ENCODE results near the gene BRMS1. TPM values are rescaled to one million over a fixed set of nuclear protein-coding genes. Genes with fewer than 3 reads are reported as not detected.

Gene BRMS1
- total RNA-seq, 2 experiments from 2014 or later = 35.7 to 35.9 TPM

DNA sequence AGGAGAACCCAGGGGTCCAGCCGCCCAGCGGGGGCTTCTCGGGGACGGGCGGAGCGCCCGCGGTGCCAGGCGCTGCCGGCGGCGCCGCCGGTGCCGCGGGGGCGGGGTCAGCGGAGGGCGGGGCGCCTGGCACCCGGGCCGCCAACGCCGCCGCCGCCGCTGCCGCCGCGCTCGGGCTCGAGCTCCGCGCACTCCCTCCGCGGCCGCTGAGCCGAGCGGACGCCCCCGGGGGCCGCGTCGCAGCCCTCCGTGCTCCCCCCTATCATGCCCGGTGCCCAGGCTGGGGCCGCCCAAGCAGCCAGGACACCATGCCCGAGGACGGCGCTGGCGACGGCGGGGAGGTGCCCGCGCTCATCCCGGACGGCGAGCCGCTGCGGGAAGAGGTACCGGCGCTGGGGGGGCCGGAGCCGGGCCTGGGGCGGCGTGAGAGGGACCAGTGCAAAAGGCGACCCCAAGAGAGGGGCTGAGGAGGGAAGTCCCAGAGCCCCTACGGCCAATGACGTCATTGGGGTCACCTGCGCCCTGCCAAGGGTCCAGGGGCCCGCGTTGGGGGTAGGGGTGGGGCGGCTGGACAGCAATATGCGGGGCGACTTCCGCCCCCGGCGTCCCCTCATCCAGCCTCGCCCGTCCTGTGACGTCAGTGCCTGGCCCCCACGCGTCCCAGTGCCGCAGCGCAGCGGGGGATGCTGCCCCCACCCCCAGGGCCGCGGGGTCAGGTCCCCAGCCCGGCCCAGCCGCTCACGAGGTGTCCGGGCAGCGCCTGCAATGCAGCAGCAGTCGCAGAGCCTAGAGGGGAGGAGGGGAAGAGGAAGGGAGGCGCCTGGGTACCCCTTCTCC, 53.0 kb downstream of the BRMS1 start, which contains the start of gene TMEM151A:
TMEM151A (plus strand) TSS at position 189 of the 837 bp plus-strand sequence; CDS start at position 309, 120 bp downstream.
- CTCF ChIA-PET = interaction anchor here (1.0 to 2.1 kb wide), 4 partner anchors 10 to 126 kb away, joined by 3 to 13 read pairs (median 8); no protein-coding TSS in a partner anchor
- intact Hi-C loops (cut with micrococcal nuclease) = no loop called here
- no peaks in the 10 kb centered on the region for H3K9me3 Mint-ChIP-seq
- TF ChIP-seq, protein P1, sequence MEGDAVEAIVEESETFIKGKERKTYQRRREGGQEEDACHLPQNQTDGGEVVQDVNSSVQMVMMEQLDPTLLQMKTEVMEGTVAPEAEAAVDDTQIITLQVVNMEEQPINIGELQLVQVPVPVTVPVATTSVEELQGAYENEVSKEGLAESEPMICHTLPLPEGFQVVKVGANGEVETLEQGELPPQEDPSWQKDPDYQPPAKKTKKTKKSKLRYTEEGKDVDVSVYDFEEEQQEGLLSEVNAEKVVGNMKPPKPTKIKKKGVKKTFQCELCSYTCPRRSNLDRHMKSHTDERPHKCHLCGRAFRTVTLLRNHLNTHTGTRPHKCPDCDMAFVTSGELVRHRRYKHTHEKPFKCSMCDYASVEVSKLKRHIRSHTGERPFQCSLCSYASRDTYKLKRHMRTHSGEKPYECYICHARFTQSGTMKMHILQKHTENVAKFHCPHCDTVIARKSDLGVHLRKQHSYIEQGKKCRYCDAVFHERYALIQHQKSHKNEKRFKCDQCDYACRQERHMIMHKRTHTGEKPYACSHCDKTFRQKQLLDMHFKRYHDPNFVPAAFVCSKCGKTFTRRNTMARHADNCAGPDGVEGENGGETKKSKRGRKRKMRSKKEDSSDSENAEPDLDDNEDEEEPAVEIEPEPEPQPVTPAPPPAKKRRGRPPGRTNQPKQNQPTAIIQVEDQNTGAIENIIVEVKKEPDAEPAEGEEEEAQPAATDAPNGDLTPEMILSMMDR (IDR thresholded peaks at IDR 0.05) = no peak
- H3K27me3 Mint-ChIP-seq = peaks cover 17% of the 10 kb centered on the region
- POLR2A ChIA-PET = interaction anchor here (0.8 to 1.5 kb wide), 2 partner anchors 9 kb away, joined by 3 to 5 read pairs; no protein-coding TSS in a partner anchor
- H3K27ac Mint-ChIP-seq = no peak within 1 kb of the TSS
- ATAC-seq (no peak), DNase-seq (no peak)
- H3K36me3 Mint-ChIP-seq (ENCODE audit: low read depth) = peaks cover 3% of the 10 kb centered on the region
- peaks cover 28% of the 10 kb centered on the region for H3K4me1 Mint-ChIP-seq (ENCODE audit: low read depth)
- H3K4me3 Mint-ChIP-seq = peak within 1 kb of the TSS; percentile 85

DNA sequence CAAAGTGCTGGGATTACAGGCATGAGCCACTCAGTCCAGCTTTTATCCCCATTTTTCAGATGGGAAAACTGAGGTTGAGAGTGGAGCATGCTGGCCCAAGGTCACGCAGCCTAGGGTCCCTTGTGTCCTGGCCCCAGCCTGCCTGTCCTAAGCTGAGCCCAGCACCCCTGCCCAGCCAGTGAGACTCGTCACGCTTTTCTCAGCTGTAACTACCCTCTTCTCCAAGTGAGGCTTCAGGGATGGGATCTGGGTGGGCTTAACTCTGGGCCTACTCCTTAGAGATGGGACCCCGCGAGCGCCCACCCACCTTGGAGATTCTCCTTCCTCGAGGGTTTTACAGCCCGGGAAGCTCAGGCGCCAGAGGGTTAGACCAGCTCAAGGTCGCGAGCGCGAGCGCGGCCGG, 53.6 kb downstream of the BRMS1 start:
- H3K27ac Mint-ChIP-seq = no peak overlapping the region
- TF ChIP-seq, protein P1 (IDR thresholded peaks at IDR 0.05) = no peak
- ChIA-PET POLR2A (interaction anchor here (0.6 to 1.5 kb wide), 3 partner anchors 9 to 511 kb away, joined by 3 to 5 read pairs (median 5); partner anchors contain the start of gene AP5B1), CTCF (interaction anchor here (1.0 to 2.1 kb wide), 5 partner anchors 9 to 127 kb away, joined by 3 to 13 read pairs (median 6); no protein-coding TSS in a partner anchor)
- no peak for DNase-seq
- peaks cover 3% of the 10 kb centered on the region for H3K36me3 Mint-ChIP-seq (ENCODE audit: low read depth)
- no peaks in the 10 kb centered on the region for H3K9me3 Mint-ChIP-seq
- no peak for ATAC-seq
- intact Hi-C loops (cut with micrococcal nuclease) = no loop called here
- H3K4me3 Mint-ChIP-seq = no peak overlapping the region
- peaks cover 17% of the 10 kb centered on the region for H3K27me3 Mint-ChIP-seq
- peaks cover 31% of the 10 kb centered on the region for H3K4me1 Mint-ChIP-seq (ENCODE audit: low read depth)

DNA sequence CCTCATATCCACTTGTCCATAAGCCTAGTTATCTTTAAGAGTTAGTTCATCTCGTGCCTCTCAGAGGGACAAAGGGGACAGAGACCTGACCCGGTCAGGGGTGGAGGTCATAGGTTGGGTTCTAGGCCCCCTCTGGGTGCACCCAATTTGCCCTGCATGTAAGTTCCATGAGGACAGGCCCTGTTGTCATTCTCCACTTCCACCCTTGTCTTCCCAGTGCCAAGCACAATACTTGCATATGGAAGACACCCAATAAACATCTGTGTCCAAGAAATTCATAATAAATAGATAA, 54.6 kb downstream of the BRMS1 start:
- Mint-ChIP-seq H3K36me3 (ENCODE audit: low read depth) (peaks cover 3% of the 10 kb centered on the region), H3K4me1 (ENCODE audit: low read depth) (peaks cover 31% of the 10 kb centered on the region), H3K27me3 (peaks cover 17% of the 10 kb centered on the region), H3K9me3 (no peaks in the 10 kb centered on the region), H3K27ac (no peak overlapping the region), H3K4me3 (peak overlapping the region; percentile 85)
- DNase-seq (no peak), ATAC-seq (no peak)
- intact Hi-C loops (cut with micrococcal nuclease) = no loop called here
- ChIA-PET POLR2A (interaction anchor here (1.5 to 1.9 kb wide), 3 partner anchors 8 to 28 kb away, joined by 5 to 7 read pairs (median 6); partner anchors contain the start of gene RAB1B), CTCF (interaction anchor here (1.2 to 2.1 kb wide), 7 partner anchors 8 to 131 kb away, joined by 3 to 13 read pairs (median 6); no protein-coding TSS in a partner anchor)
- TF ChIP-seq, protein P1 (IDR thresholded peaks at IDR 0.05) = no peak

DNA sequence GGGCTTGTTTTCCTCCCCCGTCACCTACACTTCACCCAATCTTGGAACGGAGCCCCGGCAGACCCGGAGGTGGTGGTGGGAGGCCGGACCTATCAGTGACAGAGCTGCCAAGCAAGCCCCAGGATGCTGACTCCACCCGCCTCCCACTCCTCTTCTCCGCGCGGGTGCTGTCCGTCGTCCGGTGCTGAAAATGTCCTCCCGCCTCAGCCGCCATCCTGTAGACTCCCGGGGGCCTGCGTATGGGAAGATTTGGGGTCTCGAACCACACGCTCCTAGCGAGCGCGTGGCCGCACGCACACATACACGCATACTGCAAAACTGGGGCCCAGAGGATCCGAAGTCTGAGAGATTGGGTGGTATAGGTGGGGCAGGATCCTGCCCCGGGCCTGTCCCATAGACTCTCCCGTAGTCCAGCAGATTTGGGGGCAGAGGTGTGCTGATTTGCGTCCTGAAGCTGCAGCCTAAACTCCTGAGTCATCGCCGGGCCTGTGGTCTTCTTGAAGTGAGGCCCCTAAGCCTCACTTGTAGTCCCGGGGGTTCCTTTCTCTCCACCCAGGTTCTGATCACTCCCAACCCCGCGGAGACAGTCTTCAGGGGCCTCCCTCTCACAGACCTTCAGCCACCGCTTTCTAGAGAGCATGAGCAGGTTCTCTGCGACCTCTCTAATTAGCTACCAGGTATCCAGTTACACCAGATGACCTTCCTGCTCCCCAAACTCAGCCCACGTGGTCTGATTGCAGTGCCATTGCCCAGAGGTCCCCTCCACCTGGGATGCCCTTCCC, 55.2 kb downstream of the BRMS1 start:
- peak overlapping the region; percentile 85 for H3K4me3 Mint-ChIP-seq
- peaks cover 31% of the 10 kb centered on the region for H3K4me1 Mint-ChIP-seq (ENCODE audit: low read depth)
- TF ChIP-seq, protein P1 (IDR thresholded peaks at IDR 0.05) = no peak
- POLR2A ChIA-PET = interaction anchor here (0.6 to 1.9 kb wide), 7 partner anchors 21 to 192 kb away, joined by 3 to 9 read pairs (median 5); partner anchors contain the start of genes RAB1B and SLC29A2
- ATAC-seq (peak; percentile 78), DNase-seq (peak; percentile 91)
- H3K36me3 Mint-ChIP-seq (ENCODE audit: low read depth) = peaks cover 3% of the 10 kb centered on the region
- CTCF ChIA-PET = interaction anchor here (0.7 to 4.8 kb wide), 15 partner anchors 7 to 149 kb away, joined by 3 to 27 read pairs (median 5); partner anchors contain the start of genes MRPL11 and RAB1B
- intact Hi-C loops (cut with micrococcal nuclease) = no loop called here
- H3K9me3 Mint-ChIP-seq = no peaks in the 10 kb centered on the region
- H3K27ac Mint-ChIP-seq = peak overlapping the region; percentile 89
- H3K27me3 Mint-ChIP-seq = peaks cover 17% of the 10 kb centered on the region

All from activated CD8-positive, alpha-beta T cell treated with anti-CD3 and anti-CD28 coated beads for 36 hours (primary cell).